Measurements from ENCODE around the gene CD58. TPM values are rescaled to one million over a fixed set of nuclear protein-coding genes. Genes with fewer than 3 reads are reported as not detected.
"Not testable (repeated sequence)": the region's sequence is repeated elsewhere in the genome, so short reads cannot be mapped to it uniquely, and the experiment has no call there.

Gene CD58
- total RNA-seq, 2 donors from 2014 or later, result 30.0 to 34.1 TPM

- intact Hi-C loops (cut with DNase I, micrococcal nuclease), result not testable (repeated sequence)
- peak; percentile 47 for ATAC-seq
- DNase-seq, result peak in 1 of 2 donors; percentile 27
Measured at GRCh38 chr1:116595946-116596741, 25.3 kb upstream of the CD58 start.

DNA sequence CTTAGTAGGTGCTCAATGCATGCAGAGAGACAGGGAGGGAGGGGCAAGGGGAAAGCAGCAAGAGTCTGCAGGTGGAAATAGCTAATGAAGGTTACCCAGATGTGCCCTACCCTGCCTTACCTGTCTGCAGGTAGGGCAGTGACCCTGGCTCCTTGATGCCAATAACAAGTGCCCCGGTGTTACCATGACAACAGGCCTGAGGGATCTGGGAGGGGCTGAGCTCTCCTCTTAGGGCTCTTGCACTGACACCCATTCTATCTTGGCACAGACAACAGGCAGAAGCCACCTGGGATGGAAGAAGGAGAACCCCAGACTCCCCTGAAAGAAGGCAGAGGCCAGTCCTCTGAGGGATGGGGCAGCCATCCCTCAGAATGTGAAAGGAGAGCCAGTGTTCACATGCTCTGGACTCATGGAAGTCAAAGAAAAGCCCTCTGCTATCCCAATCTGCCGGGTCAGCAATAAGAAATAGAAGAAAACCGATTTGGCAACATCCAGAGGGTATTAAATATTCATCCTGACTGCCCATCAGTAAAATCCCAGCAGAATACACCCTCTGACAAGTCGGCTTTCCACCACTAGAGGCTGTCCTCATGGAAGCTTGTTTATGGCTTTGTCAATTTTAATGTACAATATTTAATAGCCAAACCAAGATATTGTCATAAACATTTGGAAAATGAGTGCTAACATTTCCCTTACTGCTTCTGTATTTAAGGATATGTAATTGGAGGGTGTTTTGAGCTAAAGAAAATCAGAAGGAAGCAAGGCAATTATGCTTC, 24.4 kb upstream of the CD58 start:
- intact Hi-C loops (cut with DNase I, micrococcal nuclease); ATAC-seq; DNase-seq: not testable (repeated sequence)

DNA sequence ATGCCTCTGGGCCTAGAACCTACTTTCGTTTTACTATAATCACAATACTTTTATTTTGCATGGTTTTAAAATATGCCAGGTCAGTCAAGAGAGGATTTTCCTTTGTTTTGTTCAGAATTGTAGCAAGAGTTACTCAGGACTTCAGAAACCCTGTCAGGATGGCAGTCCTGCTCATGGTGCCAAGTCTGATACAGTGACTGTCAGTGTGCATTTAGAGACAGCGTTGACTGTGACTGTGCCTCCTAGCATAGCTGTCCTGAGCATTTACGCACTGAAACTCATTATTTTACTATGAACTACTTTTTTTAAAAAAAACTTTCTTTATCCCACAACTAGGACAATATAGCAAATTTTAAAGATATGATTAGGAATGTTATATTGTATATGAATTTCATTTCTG, 23.2 kb upstream of the CD58 start:
- intact Hi-C loops (cut with DNase I, micrococcal nuclease); ATAC-seq; DNase-seq: not testable (repeated sequence)

DNA sequence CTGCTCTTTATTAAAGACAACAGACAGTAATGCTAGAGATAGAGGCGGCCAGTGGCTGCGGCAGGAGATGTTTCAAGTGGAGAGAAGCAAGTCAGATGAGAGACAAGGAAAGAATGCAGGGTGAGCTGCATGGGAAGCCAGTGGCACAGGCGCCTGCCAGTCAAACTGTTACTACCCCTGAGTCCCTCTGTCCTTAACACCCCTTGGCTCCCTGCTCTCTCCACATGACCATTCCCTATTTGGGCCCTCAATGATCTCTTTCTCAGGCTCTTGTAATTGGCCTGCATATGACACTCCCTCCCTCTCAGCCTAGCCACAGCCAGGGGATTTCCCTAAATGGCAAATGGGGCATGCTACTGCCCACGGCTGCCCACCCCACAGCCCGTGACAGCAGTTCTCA, 22.6 kb upstream of the CD58 start:
- ATAC-seq; DNase-seq; intact Hi-C loops (cut with DNase I, micrococcal nuclease): not testable (repeated sequence)

GRCh38 chr1:116591951-116592605, 21.3 kb upstream of the CD58 start:
- DNase-seq; intact Hi-C loops (cut with DNase I, micrococcal nuclease): not testable (repeated sequence)
- peak; percentile 38 for ATAC-seq

- DNase-seq; intact Hi-C loops (cut with DNase I, micrococcal nuclease): not testable (repeated sequence)
- peak; percentile 35 for ATAC-seq
Measured at GRCh38 chr1:116591006-116591950, 20.5 kb upstream of the CD58 start.

DNA sequence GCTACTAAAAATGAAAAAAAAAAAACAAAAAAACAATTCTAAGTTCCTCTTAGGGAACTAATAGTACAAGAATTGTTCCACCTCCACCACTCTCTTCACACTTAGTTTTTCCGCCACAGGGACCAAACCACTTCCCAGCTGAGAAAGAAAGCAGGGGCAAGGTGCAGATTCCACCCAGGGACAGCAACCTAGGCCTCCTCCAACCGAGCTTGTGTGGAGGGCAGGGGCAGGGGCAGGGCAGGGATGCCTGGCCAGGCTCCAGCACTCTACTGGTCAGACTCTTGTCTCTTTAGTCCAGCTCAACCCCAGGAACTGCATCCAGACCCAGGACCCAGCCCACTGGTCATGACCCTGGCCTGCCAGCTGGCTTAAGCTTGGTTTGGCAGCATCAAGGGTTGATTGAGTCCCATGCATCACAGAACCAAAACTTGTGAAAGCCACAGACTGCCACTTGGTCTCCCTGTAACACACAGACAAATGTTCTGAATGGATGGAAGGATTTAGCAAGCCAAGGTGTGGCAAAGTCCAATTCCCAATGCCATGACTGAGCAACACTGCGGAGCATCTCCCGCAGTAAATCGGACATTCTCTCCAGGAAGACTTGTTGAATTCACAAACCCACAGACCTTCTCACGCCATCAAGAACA, 19.7 kb upstream of the CD58 start:
- ATAC-seq, result peak; percentile 29
- DNase-seq; intact Hi-C loops (cut with DNase I, micrococcal nuclease): not testable (repeated sequence)

DNA sequence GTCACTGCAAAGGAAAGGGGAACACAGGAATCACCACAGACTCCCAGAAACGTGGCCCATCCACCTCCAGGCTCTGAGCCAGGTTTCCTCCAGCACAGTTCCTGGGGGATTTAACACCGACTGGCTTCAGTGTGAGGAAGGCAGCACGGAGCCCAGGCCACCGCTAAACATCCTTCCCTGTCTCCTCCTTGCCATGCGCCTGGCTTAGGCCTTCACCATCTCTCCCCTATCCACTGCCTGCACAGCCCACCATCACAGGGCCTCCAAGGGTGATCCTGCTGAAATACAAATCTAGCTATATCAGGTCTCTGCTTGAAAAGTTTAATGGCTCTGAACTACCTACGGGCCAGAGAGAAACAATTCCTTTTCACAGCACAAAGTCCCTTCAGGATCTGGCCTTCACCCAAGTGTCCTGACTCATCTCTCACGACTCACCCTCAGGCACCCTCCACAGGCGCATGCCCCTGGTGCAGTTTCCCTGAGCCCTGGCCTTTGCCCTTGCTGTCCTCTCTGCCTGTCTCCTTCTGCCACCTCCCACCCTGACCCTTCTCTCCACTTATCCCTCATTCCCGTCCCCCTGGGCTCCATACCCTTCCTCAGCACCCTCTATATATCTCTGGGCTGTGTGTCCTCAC, 18.4 kb upstream of the CD58 start:
- ATAC-seq (peak; percentile 87), DNase-seq (peak; percentile 61 to 84)
- intact Hi-C loops (cut with DNase I, micrococcal nuclease), result not testable (repeated sequence)

DNA sequence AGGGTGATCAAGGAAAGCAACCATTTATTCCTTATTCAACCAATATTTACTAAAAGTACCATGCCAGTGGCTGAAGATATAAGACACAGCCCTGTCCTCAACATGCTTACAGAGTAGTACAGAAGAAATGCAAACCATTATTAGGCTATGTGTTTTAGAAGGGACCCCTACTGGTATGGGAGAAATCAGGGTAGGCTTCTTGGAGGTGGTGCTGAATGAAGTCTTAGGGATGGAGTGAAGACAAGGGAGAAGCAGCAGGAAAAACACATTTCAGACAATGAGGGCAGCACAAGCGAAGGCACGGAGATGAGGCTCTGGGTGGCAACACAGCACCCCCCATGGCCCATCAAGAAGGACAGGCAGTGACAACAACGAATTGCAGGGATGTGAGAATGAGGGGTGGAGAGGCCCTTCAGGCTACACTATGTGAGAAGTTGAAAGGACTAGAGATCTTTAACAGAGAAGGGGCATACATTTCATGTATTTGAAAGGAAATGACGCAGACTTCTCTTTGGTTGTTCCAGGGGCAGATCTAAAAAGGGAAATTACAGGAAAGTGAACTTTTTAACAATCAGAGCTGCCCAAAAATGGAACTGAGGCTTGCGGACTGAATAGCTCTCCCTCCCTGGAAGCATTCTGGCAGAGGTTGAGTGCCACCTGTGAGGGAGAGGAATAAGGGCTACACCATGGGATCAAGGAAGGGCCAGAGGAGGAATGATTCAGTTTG, 16.8 kb upstream of the CD58 start:
- intact Hi-C loops (cut with DNase I, micrococcal nuclease), result no loop called here
- no peak for ATAC-seq
- no peak for DNase-seq

- ATAC-seq (no peak), DNase-seq (no peak)
- intact Hi-C loops (cut with DNase I, micrococcal nuclease), result no loop called here
Measured at GRCh38 chr1:116586741-116587143, 15.9 kb upstream of the CD58 start.

DNA sequence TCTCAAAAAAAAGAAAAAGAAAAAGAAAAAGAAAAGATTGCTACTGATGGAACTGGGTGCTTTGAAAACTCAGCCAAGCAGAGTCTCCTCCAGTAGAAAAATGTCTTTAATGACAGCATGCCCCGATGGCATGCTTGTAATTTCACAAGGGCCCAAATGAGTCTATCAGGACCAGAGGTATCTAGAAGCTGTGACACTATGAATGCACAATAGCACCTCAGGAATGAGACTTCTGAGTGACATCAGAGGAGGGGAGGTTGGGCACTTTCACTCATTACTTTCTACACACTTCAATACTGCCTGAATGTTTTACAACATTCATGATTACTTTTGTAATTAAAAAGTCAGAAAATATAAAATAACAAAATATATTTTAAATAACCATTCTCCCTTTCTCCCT, 15.1 kb upstream of the CD58 start:
- ATAC-seq (no peak), DNase-seq (no peak)
- intact Hi-C loops (cut with DNase I, micrococcal nuclease), result no loop called here

DNA sequence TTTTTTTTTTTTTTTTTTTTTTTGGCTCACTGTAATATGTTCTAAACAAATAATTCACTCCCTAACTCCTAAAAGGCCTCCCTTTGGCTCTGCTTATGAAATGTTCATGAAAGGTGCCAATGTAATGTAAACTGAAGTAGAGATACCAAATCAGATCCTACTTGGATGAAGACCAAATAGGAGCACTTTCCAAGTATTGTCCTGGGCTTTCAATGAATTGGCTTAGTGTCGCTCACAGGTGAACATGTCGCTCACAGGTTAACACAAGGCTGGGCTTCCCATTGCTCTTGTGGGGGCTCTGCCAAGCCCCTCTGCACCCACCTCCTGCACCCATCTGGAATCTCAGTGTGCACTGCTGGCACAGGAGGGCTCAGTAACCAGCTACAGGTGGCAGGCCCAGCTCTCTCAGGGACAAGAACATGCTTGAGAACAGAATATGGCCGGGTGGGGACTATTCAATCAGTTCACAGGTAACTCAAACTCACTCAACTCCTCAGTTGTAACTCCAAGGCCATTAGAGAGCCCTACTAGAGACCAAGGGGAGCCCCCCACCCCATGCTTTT, 10.6 kb upstream of the CD58 start:
- intact Hi-C loops (cut with DNase I, micrococcal nuclease), result no loop called here
- ATAC-seq (no peak), DNase-seq (no peak)

GRCh38 chr1:116580446-116581322, 9.9 kb upstream of the CD58 start:
- intact Hi-C loops (cut with DNase I, micrococcal nuclease), result no loop called here
- no peak for ATAC-seq
- no peak for DNase-seq

GRCh38 chr1:116579259-116579875, 8.5 kb upstream of the CD58 start:
- intact Hi-C loops (cut with DNase I, micrococcal nuclease), result no loop called here
- ATAC-seq (no peak), DNase-seq (no peak)

DNA sequence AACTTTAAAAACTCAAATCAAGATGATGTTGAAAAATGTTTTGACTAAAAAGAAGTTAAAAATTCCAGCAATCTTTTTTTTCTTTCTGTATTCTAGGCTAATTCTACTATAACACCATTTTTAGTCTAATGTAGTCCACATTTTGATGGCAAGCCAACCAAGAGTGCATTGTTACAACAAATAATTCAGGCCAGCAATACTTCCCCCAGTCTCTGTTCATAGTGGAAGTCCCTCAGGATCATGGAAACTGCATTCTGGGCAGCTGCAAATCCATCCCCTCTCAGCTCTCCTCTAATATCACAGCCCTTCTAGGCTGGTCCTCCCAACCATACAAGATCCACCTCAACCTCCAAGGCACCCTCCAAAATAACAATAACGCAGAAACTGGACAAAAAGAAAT, 7.8 kb upstream of the CD58 start:
- intact Hi-C loops (cut with DNase I, micrococcal nuclease), result no loop called here
- ATAC-seq (no peak), DNase-seq (no peak)

Measured in left colon (tissue), 2 donors.